Measurements from ENCODE around the gene ADCY9.

GRCh38 chr16:4097826-4098240 lies 18.4 kb downstream of the ADCY9 start:
- TF ChIP-seq CTCF (optimal IDR thresholded peaks at IDR 0.05 in 1 of 3, IDR thresholded peaks at IDR 0.05 in 1 of 3, conservative IDR thresholded peaks at IDR 0.05 in 1 of 3; ENCODE audit: extremely low read depth in 1 of 3, insufficient read depth in 2 of 3, low read length in 3 of 3) (no peak), EZH2 (IDR thresholded peaks at IDR 0.05; ENCODE audit: low read length) (no peak)
